OCI-LY3 (cell line): ENCODE measurements around the gene NOXO1.
"Not testable (repeated sequence)": the region's sequence is repeated elsewhere in the genome, so short reads cannot be mapped to it uniquely, and the experiment has no call there.

Experiments
- CTCF ChIP-seq: fragments of 200-600, 300-600 bp; sonication (generic); IDR thresholded peaks from 2 replicates; pipeline ENCODE4 v1.5.1; 2014; ENCODE audit warnings: antibody characterized with exemption, low read length, low read depth
- EZH2phosphoT487 ChIP-seq: fragments of 200-600 bp; shearing (Covaris generic); IDR thresholded peaks from 2 replicates; pipeline ENCODE4 v1.6.1; 2018; ENCODE audit warnings: antibody characterized with exemption, mixed run types, low read depth

- TF ChIP-seq CTCF, EZH2phosphoT487: not testable (repeated sequence)
Measured at GRCh38 chr16:1958143-1958491, 23.2 kb downstream of the NOXO1 start.
